ENCODE results near the gene INO80B. TPM values are rescaled to one million over a fixed set of nuclear protein-coding genes. Genes with fewer than 3 reads are reported as not detected.
A peak's percentile ranks its signal among the peaks of the same experiment; 100 is the strongest.

Gene INO80B
- total and polyA plus RNA-seq, 2 of the 8 experiments (the other 6 are each of a cell fraction or from before 2014, with no cell fraction given): 3.9 to 18.5 TPM

- peak; percentile 71 for TF ChIP-seq RNF2 (IDR thresholded peaks at IDR 0.05; ENCODE audit: borderline replicate concordance, low read depth, low read length, missing control alignments, poor library complexity, severe bottlenecking)
- 0 out of 2 replicates have a peak, but pooled peaks have one; percentile 22 for TF ChIP-seq POLR2AphosphoS5 (IDR thresholded peaks at IDR 0.05; ENCODE audit: low read depth, low read length)
- TF ChIP-seq KDM4A (IDR thresholded peaks at IDR 0.05; ENCODE audit: low read depth, low read length, severe bottlenecking): peak; percentile 64
- no peak for TF ChIP-seq ZNF274 (IDR thresholded peaks at IDR 0.05; ENCODE audit: borderline replicate concordance, extremely low read depth, low read length)
- peak; percentile 87 for TF ChIP-seq MAX (IDR thresholded peaks at IDR 0.05)
- TF ChIP-seq CBX5 (IDR thresholded peaks at IDR 0.05; ENCODE audit: low read depth, low read length): no peak
- TF ChIP-seq CHD2 (IDR thresholded peaks at IDR 0.05; ENCODE audit: low read length): peak; percentile 52
- TF ChIP-seq JUN (IDR thresholded peaks at IDR 0.05; ENCODE audit: low read depth, low read length): no peak
Observed at GRCh38 chr2:74498500-74499266, 43.8 kb downstream of the INO80B start (continued).
